ENCODE measurements around the gene PPP1R15A. TPM values are rescaled to one million over a fixed set of nuclear protein-coding genes. Genes with fewer than 3 reads are reported as not detected.

PPP1R15A gene
- total and polyA plus RNA-seq, 2 of the 8 experiments (the other 6 are each of a cell fraction or from before 2014, with no cell fraction given): 4.1 to 14.0 TPM

- no peak overlapping the region for H2BK5ac ChIP-seq (ENCODE audit: low read depth, low read length)
- H3K14ac ChIP-seq (ENCODE audit: insufficient read length): no peak overlapping the region
- H3K9me3 ChIP-seq (ENCODE audit: insufficient read depth in 2 of 2, low read depth in 1 of 2, low read length in 1 of 2): no peaks in the 10 kb centered on the region
- no peak overlapping the region for H2AK5ac ChIP-seq (ENCODE audit: low read depth, low read length)
- ChIA-PET CTCF (ENCODE audit: partially characterized antibody) (interaction anchor here (0.7 kb wide), 1 partner anchor 18 kb away, joined by 3 read pairs; no protein-coding TSS in a partner anchor), POLR2A (ENCODE audit: partially characterized antibody) (interaction anchor here (0.8 to 1.0 kb wide), 2 partner anchors 10 kb away, joined by 3 read pairs; no protein-coding TSS in a partner anchor)
- peaks cover 0 to 10% of the 10 kb centered on the region in 2 experiments; a peak in 2 of 4 replicates for H3K79me2 ChIP-seq (ENCODE audit: control insufficient read depth in 1 of 2, insufficient read depth in 2 of 2, low read length in 2 of 2)
- H2AFZ ChIP-seq (ENCODE audit: low read length): no peak overlapping the region
- no peak overlapping the region for H3K4ac ChIP-seq (replicated peaks; ENCODE audit: insufficient read length, low read depth, low read length)
- no peak overlapping the region for H4K8ac ChIP-seq (ENCODE audit: extremely low read depth, insufficient read depth, low read length)
- peaks cover 5% of the 10 kb centered on the region; the same call in 1 of the 2 replicates for H3K23me2 ChIP-seq (ENCODE audit: low read depth, low read length)
- H3K27ac ChIP-seq (ENCODE audit: low read depth, low read length): no peak overlapping the region
- H4K20me1 ChIP-seq (replicated peaks in 1 of 2; ENCODE audit: control insufficient read depth in 1 of 2, insufficient read depth in 2 of 2, low read length in 2 of 2): peaks cover 0 to 2% of the 10 kb centered on the region in 2 experiments
- TF ChIP-seq RAD21 (IDR thresholded peaks at IDR 0.05 in 1 of 2, conservative IDR thresholded peaks at IDR 0.05 in 1 of 2; ENCODE audit: low read depth in 2 of 2, low read length in 2 of 2) (no peak), HDAC2 (IDR thresholded peaks at IDR 0.05; ENCODE audit: borderline replicate concordance in 1 of 2, low read depth in 2 of 2, low read length in 2 of 2) (no peak), NANOG (IDR thresholded peaks at IDR 0.05; ENCODE audit: insufficient read depth, low read depth, low read length, poor library complexity, severe bottlenecking) (no peak), TCF12 (IDR thresholded peaks at IDR 0.05; ENCODE audit: low read depth, low read length) (no peak), USF2 (IDR thresholded peaks at IDR 0.05; ENCODE audit: low read length) (no peak), EZH2 (IDR thresholded peaks at IDR 0.05; ENCODE audit: low read depth, low read length, severe bottlenecking) (no peak), SP2 (IDR thresholded peaks at IDR 0.05; ENCODE audit: low read length) (no peak), FOSL1 (IDR thresholded peaks at IDR 0.05; ENCODE audit: insufficient read depth, low read depth, low read length) (no peak), EP300 (IDR thresholded peaks at IDR 0.05; ENCODE audit: borderline replicate concordance in 1 of 2, low read depth in 2 of 2, low read length in 2 of 2) (no peak), HDAC6 (IDR thresholded peaks at IDR 0.05; ENCODE audit: low read depth, low read length) (no peak), PHF8 (conservative IDR thresholded peaks at IDR 0.05; ENCODE audit: low read depth, low read length) (no peak)
- FAIRE-seq: no peak
- H3K79me1 ChIP-seq (ENCODE audit: low read depth, low read length): peaks cover 2% of the 10 kb centered on the region; the same call in 1 of the 2 replicates
- WGBS, 2 experiments (ENCODE audit: extremely low coverage in 1 of 2, insufficient coverage in 1 of 2, insufficient read length in 1 of 2, insufficient replicate concordance in 2 of 2, low coverage in 1 of 2, low lambda C conversion rate in 2 of 2, missing lambda C conversion rate in 1 of 2): 96% methylated on average over 10 of the region's 10 CpGs; no CpG with 5 or more reads in 1 of the 2 experiments
- H4K5ac ChIP-seq (ENCODE audit: insufficient read length, low read depth, low read length): no peak overlapping the region
- no peak overlapping the region for H4K91ac ChIP-seq (replicated peaks; ENCODE audit: insufficient read length, low read length)
- no peaks in the 10 kb centered on the region; a peak in 1 of 7 replicates for H3K4me1 ChIP-seq (replicated peaks in 1 of 4; ENCODE audit: control insufficient read depth in 3 of 4, insufficient read depth in 4 of 4, low read length in 3 of 4)
- no peak overlapping the region for H2BK120ac ChIP-seq (replicated peaks; ENCODE audit: low read depth, low read length)
- no peak overlapping the region for H2BK15ac ChIP-seq (ENCODE audit: low read length)
- no peak overlapping the region for H3K18ac ChIP-seq (ENCODE audit: extremely low read depth, low read length)
- H3K4me3 ChIP-seq (ENCODE audit: extremely low read depth in 1 of 4, insufficient read depth in 2 of 4, low read depth in 3 of 4, low read length in 4 of 4): no peak overlapping the region
- no peak for DNase-seq (ENCODE audit: low read depth in 1 of 2, low spot score in 2 of 2)
- H2BK12ac ChIP-seq (ENCODE audit: low read depth, low read length): no peak overlapping the region
- no peak overlapping the region for H3K4me2 ChIP-seq (ENCODE audit: insufficient read depth in 1 of 2, low read depth in 2 of 2, low read length in 2 of 2)
- no peak overlapping the region for H3K9ac ChIP-seq (replicated peaks in 1 of 4; ENCODE audit: extremely low read depth in 1 of 4, low read depth in 3 of 4, low read length in 3 of 4)
- no peak overlapping the region for H3K23ac ChIP-seq (ENCODE audit: insufficient read length)
- no peaks in the 10 kb centered on the region for H3K27me3 ChIP-seq (replicated peaks in 1 of 4; ENCODE audit: control insufficient read depth in 3 of 4, extremely low read depth in 1 of 4, insufficient read depth in 3 of 4, low read length in 3 of 4)
- H2BK20ac ChIP-seq (ENCODE audit: low read length): no peak overlapping the region
- no peak overlapping the region for H3K56ac ChIP-seq (replicated peaks; ENCODE audit: insufficient read length, low read depth, low read length)
- H3K36me3 ChIP-seq (ENCODE audit: control insufficient read depth in 2 of 4, insufficient read depth in 4 of 4, low read length in 3 of 4): peaks cover 13 to 36% (median 25%) of the 10 kb centered on the region in 4 experiments; a peak in 6 of 8 replicates
These were observed 34.1 kb downstream of the PPP1R15A start for GRCh38 chr19:48906324-48906723.

All from H1 (cell line).